Cerebellar cortex (tissue), 1 donor: ENCODE data around the gene PCSK1N.
"Not testable (repeated sequence)": the region's sequence is repeated elsewhere in the genome, so short reads cannot be mapped to it uniquely, and the experiment has no call there.

Experiments used
- DNase-seq: peaks from one replicate; pipeline ENCODE4 v3.0.0-alpha.2; 2015; ENCODE audit warnings: low spot score

Gene PCSK1N

GRCh38 chrX:48823053-48823452 lies 12.4 kb downstream of the PCSK1N start:
- no peak for DNase-seq

GRCh38 chrX:48819394-48819793 lies 16.0 kb downstream of the PCSK1N start:
- DNase-seq = not testable (repeated sequence)

GRCh38 chrX:48818866-48819265 lies 16.5 kb downstream of the PCSK1N start:
- DNase-seq = peak; percentile 25

- DNase-seq = no peak
Measured at GRCh38 chrX:48818098-48818497, 17.3 kb downstream of the PCSK1N start.

- DNase-seq = no peak
Measured at GRCh38 chrX:48816014-48816810, 19.2 kb downstream of the PCSK1N start.

GRCh38 chrX:48815266-48815665 lies 20.1 kb downstream of the PCSK1N start:
- DNase-seq = no peak

- no peak for DNase-seq
Measured at GRCh38 chrX:48814722-48815121, 20.7 kb downstream of the PCSK1N start.

- no peak for DNase-seq
Measured at GRCh38 chrX:48813644-48814043, 21.8 kb downstream of the PCSK1N start.

GRCh38 chrX:48806081-48806480 lies 29.3 kb downstream of the PCSK1N start:
- DNase-seq = peak; percentile 4

- DNase-seq = no peak
Measured at GRCh38 chrX:48802905-48803200, 32.6 kb downstream of the PCSK1N start.

- peak; percentile 84 for DNase-seq
Measured at GRCh38 chrX:48802089-48802904, 33.1 kb downstream of the PCSK1N start.

- peak; percentile 98 for DNase-seq
Measured at GRCh38 chrX:48801280-48802088, 33.9 kb downstream of the PCSK1N start, which contains the start of gene HDAC6. TSS of gene HDAC6 (plus strand) at chrX:48802067. CDS start at chrX:48802693, 626 bp downstream.

GRCh38 chrX:48800574-48801279 lies 34.7 kb downstream of the PCSK1N start:
- no peak for DNase-seq

- DNase-seq = no peak
Measured at GRCh38 chrX:48798318-48798717, 37.1 kb downstream of the PCSK1N start.

GRCh38 chrX:48794911-48795515 lies 40.4 kb downstream of the PCSK1N start:
- DNase-seq = no peak

GRCh38 chrX:48794340-48794910 lies 41.0 kb downstream of the PCSK1N start:
- DNase-seq = no peak

- DNase-seq = no peak
Measured at GRCh38 chrX:48793935-48794334, 41.5 kb downstream of the PCSK1N start.

GRCh38 chrX:48792219-48792618 lies 43.2 kb downstream of the PCSK1N start:
- no peak for DNase-seq

- DNase-seq = no peak
Measured at GRCh38 chrX:48791063-48791820, 44.2 kb downstream of the PCSK1N start.

- DNase-seq = no peak
Measured at GRCh38 chrX:48790477-48790876, 44.9 kb downstream of the PCSK1N start.
